Neutrophil (primary cell): ENCODE measurements around the gene NTM.
"Not testable (repeated sequence)": the region's sequence is repeated elsewhere in the genome, so short reads cannot be mapped to it uniquely, and the experiment has no call there.

Experiments used
- H3K27ac ChIP-seq: fragments of 200-600 bp; sonication (generic); 2 replicates; pipeline ENCODE4 v1.5.1; 2016; ENCODE audit warnings: mild to moderate bottlenecking, moderate library complexity
- H3K27me3 ChIP-seq: fragments of 200-600 bp; sonication (generic); 2 replicates; pipeline ENCODE4 v1.6.0; 2016; ENCODE audit warnings: mild to moderate bottlenecking
- H3K36me3 ChIP-seq: fragments of 200-600 bp; sonication (generic); 2 replicates; pipeline ENCODE4 v1.5.1; 2017
- H3K4me1 ChIP-seq, 2 experiments: fragments of 200-600 bp in 1 of 2; sonication (generic) in 1 of 2; 1 replicate in 1 of 2; 2 replicates in 1 of 2; pipeline versions ENCODE4 v1.5.1 to v1.6.1; 2013 to 2016; ENCODE audit warnings: low read depth in 1 of 2, low read length in 1 of 2, mild to moderate bottlenecking in 1 of 2, moderate library complexity in 1 of 2; ENCODE audit not compliant: control insufficient read depth in 1 of 2, insufficient read depth in 1 of 2
- H3K4me3 ChIP-seq, 2 experiments: fragments of 200-600 bp in 1 of 2; sonication (generic) in 1 of 2; 1 replicate in 1 of 2; 2 replicates in 1 of 2; pipeline ENCODE4 v1.5.1; 2013 to 2016; ENCODE audit warnings: low read depth in 1 of 2, low read length in 1 of 2, mild to moderate bottlenecking in 1 of 2, moderate library complexity in 1 of 2
- H3K9me3 ChIP-seq: fragments of 200-600 bp; sonication (generic); 2 replicates; pipeline ENCODE4 v1.5.1; 2016
- TF ChIP-seq, protein P1 (sequence below): fragments of 200-600 bp; sonication (generic); IDR thresholded peaks from 2 replicates; pipeline ENCODE4 v1.5.1; 2016; ENCODE audit warnings: antibody characterized with exemption

NTM gene

DNA sequence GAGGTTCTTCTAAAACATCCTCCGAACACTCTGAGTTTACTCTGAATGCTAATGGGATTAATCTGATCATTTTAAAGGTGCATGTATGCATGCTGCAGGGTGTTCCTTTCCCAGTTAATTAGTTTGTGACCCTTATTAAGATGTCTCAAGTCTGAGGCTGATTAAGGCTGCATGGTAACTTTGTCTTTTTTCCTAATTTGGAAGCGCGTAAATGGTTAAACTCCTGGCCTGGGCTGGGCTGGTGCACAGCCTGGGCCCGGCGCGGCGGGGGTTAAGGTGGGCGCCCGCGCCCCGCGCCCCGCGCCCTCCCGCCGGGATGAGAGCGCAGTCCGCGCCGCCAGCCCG, 539.7 kb downstream of the NTM start:
- Histone ChIP-seq H3K4me1 (no peaks in the 10 kb centered on the region), H3K36me3 (no peaks in the 10 kb centered on the region), H3K9me3 (no peaks in the 10 kb centered on the region), H3K4me3 (no peak overlapping the region), H3K27me3 (peaks cover 98% of the 10 kb centered on the region), H3K27ac (no peak overlapping the region)
- TF ChIP-seq, protein P1, sequence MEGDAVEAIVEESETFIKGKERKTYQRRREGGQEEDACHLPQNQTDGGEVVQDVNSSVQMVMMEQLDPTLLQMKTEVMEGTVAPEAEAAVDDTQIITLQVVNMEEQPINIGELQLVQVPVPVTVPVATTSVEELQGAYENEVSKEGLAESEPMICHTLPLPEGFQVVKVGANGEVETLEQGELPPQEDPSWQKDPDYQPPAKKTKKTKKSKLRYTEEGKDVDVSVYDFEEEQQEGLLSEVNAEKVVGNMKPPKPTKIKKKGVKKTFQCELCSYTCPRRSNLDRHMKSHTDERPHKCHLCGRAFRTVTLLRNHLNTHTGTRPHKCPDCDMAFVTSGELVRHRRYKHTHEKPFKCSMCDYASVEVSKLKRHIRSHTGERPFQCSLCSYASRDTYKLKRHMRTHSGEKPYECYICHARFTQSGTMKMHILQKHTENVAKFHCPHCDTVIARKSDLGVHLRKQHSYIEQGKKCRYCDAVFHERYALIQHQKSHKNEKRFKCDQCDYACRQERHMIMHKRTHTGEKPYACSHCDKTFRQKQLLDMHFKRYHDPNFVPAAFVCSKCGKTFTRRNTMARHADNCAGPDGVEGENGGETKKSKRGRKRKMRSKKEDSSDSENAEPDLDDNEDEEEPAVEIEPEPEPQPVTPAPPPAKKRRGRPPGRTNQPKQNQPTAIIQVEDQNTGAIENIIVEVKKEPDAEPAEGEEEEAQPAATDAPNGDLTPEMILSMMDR = no peak

DNA sequence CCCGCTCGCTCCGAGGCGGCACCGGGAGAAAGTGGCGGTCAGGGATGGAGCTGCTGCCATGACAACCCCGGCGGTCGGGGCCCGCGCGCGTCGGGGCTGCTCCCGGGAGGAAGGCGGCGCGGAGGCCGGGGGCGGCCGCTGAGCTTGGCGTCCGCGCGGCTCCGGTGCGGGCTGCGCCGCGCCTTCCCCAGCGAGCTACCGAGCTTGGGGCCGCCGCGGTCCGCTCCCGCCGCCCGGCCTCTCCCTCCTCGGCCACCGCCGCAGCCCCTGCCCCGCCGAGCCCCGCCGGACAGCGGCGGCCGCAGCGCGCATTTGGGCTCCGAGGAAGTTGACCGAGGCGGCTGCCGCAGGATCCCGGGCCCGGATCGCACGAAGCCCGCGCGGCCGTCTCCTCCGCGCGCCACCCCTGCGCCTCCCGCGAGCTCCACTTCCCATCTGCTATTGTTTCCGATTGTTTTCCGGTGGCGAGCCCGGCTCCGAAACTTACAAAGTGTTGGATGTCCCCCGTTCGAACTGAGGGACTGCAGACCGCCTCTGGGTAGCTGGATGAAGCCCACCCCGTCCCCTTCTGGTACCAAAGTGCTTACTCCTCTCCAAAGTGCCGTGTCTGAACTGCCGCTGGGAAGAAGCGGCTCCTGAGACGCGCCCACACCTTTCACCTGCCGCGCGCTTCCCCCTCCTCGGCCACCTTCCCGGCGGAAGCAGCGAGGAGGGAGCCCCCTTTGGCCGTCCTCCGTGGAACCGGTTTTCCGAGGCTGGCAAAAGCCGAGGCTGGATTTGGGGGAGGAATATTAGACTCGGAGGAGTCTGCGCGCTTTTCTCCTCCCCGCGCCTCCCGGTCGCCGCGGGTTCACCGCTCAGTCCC, 540.3 kb downstream of the NTM start:
- H3K9me3 ChIP-seq = no peaks in the 10 kb centered on the region
- TF ChIP-seq, protein P1 = no peak
- no peak overlapping the region for H3K4me3 ChIP-seq
- no peaks in the 10 kb centered on the region for H3K4me1 ChIP-seq
- H3K27me3 ChIP-seq = peaks cover 92% of the 10 kb centered on the region
- H3K27ac ChIP-seq = no peak overlapping the region
- no peaks in the 10 kb centered on the region for H3K36me3 ChIP-seq

DNA sequence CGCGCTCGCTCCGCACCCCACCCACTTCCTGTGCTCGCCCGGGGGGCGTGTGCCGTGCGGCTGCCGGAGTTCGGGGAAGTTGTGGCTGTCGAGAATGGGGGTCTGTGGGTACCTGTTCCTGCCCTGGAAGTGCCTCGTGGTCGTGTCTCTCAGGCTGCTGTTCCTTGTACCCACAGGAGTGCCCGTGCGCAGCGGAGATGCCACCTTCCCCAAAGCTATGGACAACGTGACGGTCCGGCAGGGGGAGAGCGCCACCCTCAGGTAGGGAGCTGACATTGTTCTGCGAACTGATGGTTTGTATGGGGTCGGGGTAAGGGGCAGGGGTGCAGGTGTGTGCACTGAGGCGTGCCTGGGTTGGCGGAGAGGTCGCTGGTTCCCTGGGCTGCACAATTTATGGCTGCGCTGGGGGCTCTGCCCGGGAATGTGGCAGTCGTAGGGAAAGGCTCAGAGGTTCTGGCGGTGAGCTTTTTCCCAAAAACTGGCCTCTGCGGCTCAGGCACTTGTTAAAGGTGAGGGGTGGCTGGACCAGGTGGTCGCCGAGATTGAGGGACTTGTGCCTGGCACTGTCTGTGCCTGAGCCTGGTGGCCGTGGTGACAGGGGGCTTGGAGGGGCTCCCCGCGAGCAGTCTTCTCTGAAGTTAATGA, 541.1 kb downstream of the NTM start:
- peaks cover 85% of the 10 kb centered on the region for H3K27me3 ChIP-seq
- not testable (repeated sequence) for H3K4me3 ChIP-seq, H3K9me3 ChIP-seq, H3K36me3 ChIP-seq, H3K4me1 ChIP-seq, H3K27ac ChIP-seq

DNA sequence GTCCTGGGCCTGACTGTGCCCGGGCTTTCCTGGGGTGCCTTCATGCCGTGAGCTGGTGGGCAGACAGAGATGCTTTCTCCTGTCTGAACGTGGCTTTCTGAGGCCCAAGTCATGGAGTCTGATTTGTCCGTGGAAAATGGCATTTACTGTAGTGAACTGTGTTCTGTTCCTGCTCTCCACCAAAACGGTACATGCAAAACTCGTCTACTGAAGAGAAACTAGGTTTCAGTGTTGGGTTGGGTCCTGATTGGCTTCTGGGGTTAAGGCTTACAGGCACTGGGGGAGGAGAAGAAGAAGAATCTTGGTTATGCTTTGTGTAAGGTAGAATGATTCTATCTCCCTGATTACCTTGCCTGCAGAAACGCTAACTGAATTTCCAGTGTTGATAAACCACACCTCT, 541.7 kb downstream of the NTM start:
- H3K4me1 ChIP-seq = no peaks in the 10 kb centered on the region
- H3K27ac ChIP-seq = no peak overlapping the region
- H3K9me3 ChIP-seq = no peaks in the 10 kb centered on the region
- no peaks in the 10 kb centered on the region for H3K36me3 ChIP-seq
- H3K4me3 ChIP-seq = no peak overlapping the region
- TF ChIP-seq, protein P1 = no peak
- peaks cover 79% of the 10 kb centered on the region for H3K27me3 ChIP-seq

DNA sequence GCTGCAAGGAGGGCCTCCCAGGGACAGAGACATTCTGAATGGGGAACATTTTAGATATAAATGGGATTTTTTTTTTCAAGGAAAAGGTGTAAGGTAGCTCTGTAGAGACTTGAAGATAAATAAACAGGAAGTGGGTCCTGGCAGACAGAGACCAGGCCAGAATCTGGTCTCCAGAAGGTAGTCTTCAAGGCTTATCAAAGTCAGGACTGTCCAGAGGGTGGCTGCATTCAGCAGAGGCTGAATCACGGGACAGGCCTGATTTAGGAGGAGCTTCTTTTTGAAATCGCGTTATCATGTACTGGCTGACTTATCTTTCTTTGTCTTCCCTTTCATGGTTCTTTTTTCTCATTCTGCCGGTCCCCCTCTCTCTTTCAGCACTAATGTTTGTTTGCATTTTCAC, 542.9 kb downstream of the NTM start:
- Histone ChIP-seq H3K27ac (no peak overlapping the region), H3K36me3 (no peaks in the 10 kb centered on the region), H3K4me3 (no peak overlapping the region), H3K27me3 (peaks cover 77% of the 10 kb centered on the region), H3K4me1 (no peaks in the 10 kb centered on the region), H3K9me3 (no peaks in the 10 kb centered on the region)
- TF ChIP-seq, protein P1 = no peak

DNA sequence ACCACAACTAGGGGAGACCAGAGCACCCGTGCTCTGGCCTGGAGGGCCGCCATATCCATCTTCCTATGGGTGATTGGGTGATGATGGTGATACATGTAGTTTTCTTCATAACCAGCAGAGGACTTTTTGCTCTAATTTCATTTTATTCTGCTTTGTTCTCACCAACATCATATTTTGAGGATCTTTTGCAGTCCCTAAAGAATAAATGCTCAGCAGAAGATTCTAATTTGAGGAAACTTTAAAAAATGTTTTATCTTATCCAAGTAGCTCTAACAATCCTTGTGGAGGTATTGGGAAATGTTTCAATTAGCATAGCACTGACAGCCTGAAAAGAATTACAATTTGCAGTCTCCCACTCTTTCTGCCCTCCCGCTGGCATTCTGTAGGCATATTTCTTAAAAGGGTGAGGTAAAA, 544.0 kb downstream of the NTM start:
- peaks cover 70% of the 10 kb centered on the region for H3K27me3 ChIP-seq
- no peak overlapping the region for H3K4me3 ChIP-seq
- no peaks in the 10 kb centered on the region for H3K9me3 ChIP-seq
- no peaks in the 10 kb centered on the region for H3K36me3 ChIP-seq
- no peak overlapping the region for H3K27ac ChIP-seq
- TF ChIP-seq, protein P1 = no peak
- H3K4me1 ChIP-seq = no peaks in the 10 kb centered on the region
